ENCODE results near the gene KMT5B. TPM values are rescaled to one million over a fixed set of nuclear protein-coding genes. Genes with fewer than 3 reads are reported as not detected.
"Not testable (repeated sequence)": the region's sequence is repeated elsewhere in the genome, so short reads cannot be mapped to it uniquely, and the experiment has no call there.

Gene KMT5B
- polyA plus RNA-seq, 3 donors, result 12.2 to 22.0 (median 19.5) TPM

GRCh38 chr11:68243847-68244246, 30.8 kb upstream of the KMT5B start:
- H2AFZ ChIP-seq (ENCODE audit: insufficient read depth, low read depth, low read length, poor library complexity, severe bottlenecking); H3K4me3 ChIP-seq (replicated peaks in 1 of 3; ENCODE audit: low read depth in 2 of 3, low read length in 3 of 3); H3K4me2 ChIP-seq (replicated peaks; ENCODE audit: extremely low read depth, low read length, poor library complexity, severe bottlenecking); H3K79me2 ChIP-seq (ENCODE audit: insufficient read depth, low read length); H3K27me3 ChIP-seq (ENCODE audit: control insufficient read depth in 2 of 2, insufficient read depth in 2 of 2, low read length in 2 of 2); H3K27ac ChIP-seq (ENCODE audit: low read depth in 1 of 2, low read length in 2 of 2); intact Hi-C loops (cut with micrococcal nuclease); H3K27ac Mint-ChIP-seq; H3K4me1 ChIP-seq (ENCODE audit: control insufficient read depth in 1 of 2, insufficient read depth in 2 of 2, low read length in 2 of 2); H4K20me1 ChIP-seq (ENCODE audit: insufficient read depth, low read length); H3K9me3 ChIP-seq (replicated peaks in 1 of 2; ENCODE audit: control insufficient read depth in 1 of 2, insufficient read depth in 1 of 2, low read length in 2 of 2); H3K36me3 ChIP-seq (replicated peaks in 1 of 2; ENCODE audit: control insufficient read depth in 1 of 2, insufficient read depth in 2 of 2, low read length in 2 of 2); H3K4me1 Mint-ChIP-seq; DNase-seq; H3K36me3 Mint-ChIP-seq; H3K4me3 Mint-ChIP-seq; H3K9ac ChIP-seq (ENCODE audit: insufficient read depth, low read length, poor library complexity, severe bottlenecking): not testable (repeated sequence)
- Mint-ChIP-seq H3K9me3 (peaks cover 0 to 19% (median 5%) of the 10 kb centered on the region in 7 donors), H3K27me3 (ENCODE audit: low read depth in 3 of 3) (peaks cover 3 to 13% (median 7%) of the 10 kb centered on the region in 3 donors)
- no CpG with 5 or more reads among the region's 1 CpG for WGBS (ENCODE audit: insufficient coverage)

DNA sequence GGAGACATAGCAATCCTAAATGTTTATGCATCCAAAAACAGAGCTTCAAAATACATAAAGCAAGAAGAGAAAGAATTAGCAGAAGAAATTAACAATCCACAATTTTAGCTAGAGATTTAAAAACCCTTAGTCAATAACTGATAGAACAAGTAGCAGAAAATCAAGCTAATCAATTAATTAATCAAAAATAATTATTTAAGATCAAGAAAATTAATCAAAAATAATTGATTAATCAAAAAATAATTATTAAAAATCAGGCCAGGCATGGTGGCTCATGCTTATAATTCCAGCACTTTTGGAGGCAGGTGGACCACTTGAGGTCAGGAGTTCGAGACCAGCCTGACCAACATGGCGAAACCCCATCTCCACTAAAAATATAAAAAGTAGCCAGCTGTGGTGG, 29.5 kb upstream of the KMT5B start:
- Histone ChIP-seq H3K9ac (ENCODE audit: insufficient read depth, low read length, poor library complexity, severe bottlenecking) (no peak overlapping the region), H3K36me3 (replicated peaks in 1 of 2; ENCODE audit: control insufficient read depth in 1 of 2, insufficient read depth in 2 of 2, low read length in 2 of 2) (no peaks in the 10 kb centered on the region), H3K79me2 (ENCODE audit: insufficient read depth, low read length) (no peaks in the 10 kb centered on the region), H3K4me2 (replicated peaks; ENCODE audit: extremely low read depth, low read length, poor library complexity, severe bottlenecking) (no peak overlapping the region), H3K27ac (ENCODE audit: low read depth in 1 of 2, low read length in 2 of 2) (no peak overlapping the region), H3K9me3 (replicated peaks in 1 of 2; ENCODE audit: control insufficient read depth in 1 of 2, insufficient read depth in 1 of 2, low read length in 2 of 2) (no peaks in the 10 kb centered on the region), H3K4me3 (replicated peaks in 1 of 3; ENCODE audit: low read depth in 2 of 3, low read length in 3 of 3) (no peak overlapping the region), H3K4me1 (ENCODE audit: control insufficient read depth in 1 of 2, insufficient read depth in 2 of 2, low read length in 2 of 2) (no peaks in the 10 kb centered on the region), H3K27me3 (ENCODE audit: control insufficient read depth in 2 of 2, insufficient read depth in 2 of 2, low read length in 2 of 2) (no peaks in the 10 kb centered on the region), H4K20me1 (ENCODE audit: insufficient read depth, low read length) (no peaks in the 10 kb centered on the region), H2AFZ (ENCODE audit: insufficient read depth, low read depth, low read length, poor library complexity, severe bottlenecking) (no peak overlapping the region)
- intact Hi-C loops (cut with micrococcal nuclease), result no loop called here
- H3K4me3 Mint-ChIP-seq, result no peak overlapping the region
- WGBS (ENCODE audit: insufficient coverage), result 83% methylated on average over 1 of the region's 2 CpGs
- H3K4me1 Mint-ChIP-seq, result no peaks in the 10 kb centered on the region
- DNase-seq, result no peak
- peaks cover 0 to 13% (median 5%) of the 10 kb centered on the region in 7 donors for H3K9me3 Mint-ChIP-seq
- peaks cover 4 to 13% (median 12%) of the 10 kb centered on the region in 3 donors for H3K27me3 Mint-ChIP-seq (ENCODE audit: low read depth in 3 of 3)
- H3K27ac Mint-ChIP-seq, result no peak overlapping the region
- TF ChIP-seq, protein P1, sequence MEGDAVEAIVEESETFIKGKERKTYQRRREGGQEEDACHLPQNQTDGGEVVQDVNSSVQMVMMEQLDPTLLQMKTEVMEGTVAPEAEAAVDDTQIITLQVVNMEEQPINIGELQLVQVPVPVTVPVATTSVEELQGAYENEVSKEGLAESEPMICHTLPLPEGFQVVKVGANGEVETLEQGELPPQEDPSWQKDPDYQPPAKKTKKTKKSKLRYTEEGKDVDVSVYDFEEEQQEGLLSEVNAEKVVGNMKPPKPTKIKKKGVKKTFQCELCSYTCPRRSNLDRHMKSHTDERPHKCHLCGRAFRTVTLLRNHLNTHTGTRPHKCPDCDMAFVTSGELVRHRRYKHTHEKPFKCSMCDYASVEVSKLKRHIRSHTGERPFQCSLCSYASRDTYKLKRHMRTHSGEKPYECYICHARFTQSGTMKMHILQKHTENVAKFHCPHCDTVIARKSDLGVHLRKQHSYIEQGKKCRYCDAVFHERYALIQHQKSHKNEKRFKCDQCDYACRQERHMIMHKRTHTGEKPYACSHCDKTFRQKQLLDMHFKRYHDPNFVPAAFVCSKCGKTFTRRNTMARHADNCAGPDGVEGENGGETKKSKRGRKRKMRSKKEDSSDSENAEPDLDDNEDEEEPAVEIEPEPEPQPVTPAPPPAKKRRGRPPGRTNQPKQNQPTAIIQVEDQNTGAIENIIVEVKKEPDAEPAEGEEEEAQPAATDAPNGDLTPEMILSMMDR (IDR thresholded peaks at IDR 0.05), result no peak
- no peaks in the 10 kb centered on the region for H3K36me3 Mint-ChIP-seq
